ENCODE results near the gene SNU13.
A peak's percentile ranks its signal among the peaks of the same experiment; 100 is the strongest.
"Not testable (repeated sequence)": the region's sequence is repeated elsewhere in the genome, so short reads cannot be mapped to it uniquely, and the experiment has no call there.

Gene SNU13

GRCh38 chr22:41688365-41689211, at the start of gene SNU13:
TSS of gene SNU13 (minus strand) at chr22:41688867. CDS start at chr22:41688796, 71 bp downstream.
- peak within 1 kb of the TSS; percentile 40 for H3K27ac ChIP-seq (ENCODE audit: low read length)
- H3K36me3 ChIP-seq (ENCODE audit: control insufficient read depth, low read depth, low read length): no peaks in the 10 kb centered on the region
- peak within 1 kb of the TSS; percentile 90 for H3K9ac ChIP-seq (ENCODE audit: low read length)
- H3K4me1 ChIP-seq (ENCODE audit: control insufficient read depth, low read depth, low read length): peaks cover 5% of the 10 kb centered on the region
- H3K27me3 ChIP-seq (ENCODE audit: control insufficient read depth, insufficient read depth, low read length): no peaks in the 10 kb centered on the region
- H3K9me3 ChIP-seq (ENCODE audit: control insufficient read depth, low read depth, low read length): no peaks in the 10 kb centered on the region
- peak within 1 kb of the TSS; percentile 91 for H3K4me3 ChIP-seq (ENCODE audit: low read length)

GRCh38 chr22:41733241-41733640, 44.6 kb upstream of the SNU13 start:
- not testable (repeated sequence) for H3K9me3 ChIP-seq (ENCODE audit: control insufficient read depth, low read depth, low read length); H3K4me1 ChIP-seq (ENCODE audit: control insufficient read depth, low read depth, low read length); H3K9ac ChIP-seq (ENCODE audit: low read length); H3K4me3 ChIP-seq (ENCODE audit: low read length); H3K27ac ChIP-seq (ENCODE audit: low read length); H3K36me3 ChIP-seq (ENCODE audit: control insufficient read depth, low read depth, low read length); H3K27me3 ChIP-seq (ENCODE audit: control insufficient read depth, insufficient read depth, low read length)

- Histone ChIP-seq H3K36me3 (ENCODE audit: control insufficient read depth, low read depth, low read length) (no peaks in the 10 kb centered on the region), H3K27ac (ENCODE audit: low read length) (no peak overlapping the region)
Measured at GRCh38 chr22:41732096-41732772, 43.6 kb upstream of the SNU13 start.

GRCh38 chr22:41731609-41732008, 42.9 kb upstream of the SNU13 start:
- no peak overlapping the region for H3K9ac ChIP-seq (ENCODE audit: low read length)
- no peak overlapping the region for H3K4me3 ChIP-seq (ENCODE audit: low read length)
- no peak overlapping the region for H3K27ac ChIP-seq (ENCODE audit: low read length)
- H3K27me3 ChIP-seq (ENCODE audit: control insufficient read depth, insufficient read depth, low read length): no peaks in the 10 kb centered on the region
- no peaks in the 10 kb centered on the region for H3K4me1 ChIP-seq (ENCODE audit: control insufficient read depth, low read depth, low read length)
- no peaks in the 10 kb centered on the region for H3K9me3 ChIP-seq (ENCODE audit: control insufficient read depth, low read depth, low read length)
- H3K36me3 ChIP-seq (ENCODE audit: control insufficient read depth, low read depth, low read length): no peaks in the 10 kb centered on the region

More at GRCh38 chr22:41732096-41732772, 43.6 kb upstream of the SNU13 start:
- no peak overlapping the region for H3K9ac ChIP-seq (ENCODE audit: low read length)
- H3K4me3 ChIP-seq (ENCODE audit: low read length): no peak overlapping the region
- no peaks in the 10 kb centered on the region for H3K9me3 ChIP-seq (ENCODE audit: control insufficient read depth, low read depth, low read length)
- no peaks in the 10 kb centered on the region for H3K4me1 ChIP-seq (ENCODE audit: control insufficient read depth, low read depth, low read length)
- H3K27me3 ChIP-seq (ENCODE audit: control insufficient read depth, insufficient read depth, low read length): no peaks in the 10 kb centered on the region

- no peak overlapping the region for H3K27ac ChIP-seq (ENCODE audit: low read length)
- H3K36me3 ChIP-seq (ENCODE audit: control insufficient read depth, low read depth, low read length): no peaks in the 10 kb centered on the region
- no peaks in the 10 kb centered on the region for H3K4me1 ChIP-seq (ENCODE audit: control insufficient read depth, low read depth, low read length)
- H3K9me3 ChIP-seq (ENCODE audit: control insufficient read depth, low read depth, low read length): no peaks in the 10 kb centered on the region
- no peaks in the 10 kb centered on the region for H3K27me3 ChIP-seq (ENCODE audit: control insufficient read depth, insufficient read depth, low read length)
- H3K4me3 ChIP-seq (ENCODE audit: low read length): no peak overlapping the region
- H3K9ac ChIP-seq (ENCODE audit: low read length): no peak overlapping the region
Measured at GRCh38 chr22:41725510-41726110, 36.9 kb upstream of the SNU13 start.

GRCh38 chr22:41722496-41722895, 33.8 kb upstream of the SNU13 start:
- no peaks in the 10 kb centered on the region for H3K4me1 ChIP-seq (ENCODE audit: control insufficient read depth, low read depth, low read length)
- no peaks in the 10 kb centered on the region for H3K9me3 ChIP-seq (ENCODE audit: control insufficient read depth, low read depth, low read length)
- H3K27me3 ChIP-seq (ENCODE audit: control insufficient read depth, insufficient read depth, low read length): no peaks in the 10 kb centered on the region
- H3K27ac ChIP-seq (ENCODE audit: low read length): no peak overlapping the region
- H3K36me3 ChIP-seq (ENCODE audit: control insufficient read depth, low read depth, low read length): no peaks in the 10 kb centered on the region
- H3K4me3 ChIP-seq (ENCODE audit: low read length): no peak overlapping the region
- H3K9ac ChIP-seq (ENCODE audit: low read length): no peak overlapping the region

- no peaks in the 10 kb centered on the region for H3K36me3 ChIP-seq (ENCODE audit: control insufficient read depth, low read depth, low read length)
- no peak overlapping the region for H3K4me3 ChIP-seq (ENCODE audit: low read length)
- no peak overlapping the region for H3K9ac ChIP-seq (ENCODE audit: low read length)
- H3K27ac ChIP-seq (ENCODE audit: low read length): no peak overlapping the region
- H3K4me1 ChIP-seq (ENCODE audit: control insufficient read depth, low read depth, low read length): no peaks in the 10 kb centered on the region
- H3K9me3 ChIP-seq (ENCODE audit: control insufficient read depth, low read depth, low read length): no peaks in the 10 kb centered on the region
- no peaks in the 10 kb centered on the region for H3K27me3 ChIP-seq (ENCODE audit: control insufficient read depth, insufficient read depth, low read length)
Measured at GRCh38 chr22:41713004-41713403, 24.3 kb upstream of the SNU13 start.

- H3K4me1 ChIP-seq (ENCODE audit: control insufficient read depth, low read depth, low read length): no peaks in the 10 kb centered on the region
- no peak overlapping the region for H3K9ac ChIP-seq (ENCODE audit: low read length)
- no peaks in the 10 kb centered on the region for H3K36me3 ChIP-seq (ENCODE audit: control insufficient read depth, low read depth, low read length)
- H3K27ac ChIP-seq (ENCODE audit: low read length): no peak overlapping the region
- H3K27me3 ChIP-seq (ENCODE audit: control insufficient read depth, insufficient read depth, low read length): no peaks in the 10 kb centered on the region
- no peak overlapping the region for H3K4me3 ChIP-seq (ENCODE audit: low read length)
- no peaks in the 10 kb centered on the region for H3K9me3 ChIP-seq (ENCODE audit: control insufficient read depth, low read depth, low read length)
Measured at GRCh38 chr22:41709341-41709740, 20.7 kb upstream of the SNU13 start.

- no peaks in the 10 kb centered on the region for H3K36me3 ChIP-seq (ENCODE audit: control insufficient read depth, low read depth, low read length)
- H3K27ac ChIP-seq (ENCODE audit: low read length): no peak overlapping the region
- H3K4me1 ChIP-seq (ENCODE audit: control insufficient read depth, low read depth, low read length): no peaks in the 10 kb centered on the region
- H3K9ac ChIP-seq (ENCODE audit: low read length): no peak overlapping the region
- H3K4me3 ChIP-seq (ENCODE audit: low read length): no peak overlapping the region
- no peaks in the 10 kb centered on the region for H3K9me3 ChIP-seq (ENCODE audit: control insufficient read depth, low read depth, low read length)
- H3K27me3 ChIP-seq (ENCODE audit: control insufficient read depth, insufficient read depth, low read length): no peaks in the 10 kb centered on the region
Measured at GRCh38 chr22:41702763-41703162, 14.1 kb upstream of the SNU13 start.

GRCh38 chr22:41700108-41700364, 11.4 kb upstream of the SNU13 start:
- H3K4me3 ChIP-seq (ENCODE audit: low read length): no peak overlapping the region
- H3K9me3 ChIP-seq (ENCODE audit: control insufficient read depth, low read depth, low read length): no peaks in the 10 kb centered on the region
- H3K36me3 ChIP-seq (ENCODE audit: control insufficient read depth, low read depth, low read length): no peaks in the 10 kb centered on the region
- no peaks in the 10 kb centered on the region for H3K27me3 ChIP-seq (ENCODE audit: control insufficient read depth, insufficient read depth, low read length)
- no peaks in the 10 kb centered on the region for H3K4me1 ChIP-seq (ENCODE audit: control insufficient read depth, low read depth, low read length)
- H3K9ac ChIP-seq (ENCODE audit: low read length): no peak overlapping the region
- H3K27ac ChIP-seq (ENCODE audit: low read length): no peak overlapping the region

GRCh38 chr22:41699264-41700107, 10.8 kb upstream of the SNU13 start, which contains the start of gene MEI1:
TSS of gene MEI1 (plus strand) at chr22:41699503. CDS start at chr22:41699539, 36 bp downstream.
- Histone ChIP-seq H3K36me3 (ENCODE audit: control insufficient read depth, low read depth, low read length) (no peaks in the 10 kb centered on the region), H3K27ac (ENCODE audit: low read length) (no peak within 1 kb of the TSS), H3K9ac (ENCODE audit: low read length) (no peak within 1 kb of the TSS), H3K9me3 (ENCODE audit: control insufficient read depth, low read depth, low read length) (no peaks in the 10 kb centered on the region), H3K4me1 (ENCODE audit: control insufficient read depth, low read depth, low read length) (no peaks in the 10 kb centered on the region), H3K4me3 (ENCODE audit: low read length) (no peak within 1 kb of the TSS), H3K27me3 (ENCODE audit: control insufficient read depth, insufficient read depth, low read length) (no peaks in the 10 kb centered on the region)
